Activated CD8-positive, alpha-beta memory T cell treated with anti-CD3 and anti-CD28 coated beads for 24 hours (primary cell): ENCODE data around the gene HDAC3.
A peak's percentile ranks its signal among the peaks of the same experiment; 100 is the strongest.
"Not testable (repeated sequence)": the region's sequence is repeated elsewhere in the genome, so short reads cannot be mapped to it uniquely, and the experiment has no call there.

Experiments used
- DNase-seq: peaks from one replicate; pipeline ENCODE4 v3.0.0-alpha.2; 2020

The HDAC3 gene

DNA sequence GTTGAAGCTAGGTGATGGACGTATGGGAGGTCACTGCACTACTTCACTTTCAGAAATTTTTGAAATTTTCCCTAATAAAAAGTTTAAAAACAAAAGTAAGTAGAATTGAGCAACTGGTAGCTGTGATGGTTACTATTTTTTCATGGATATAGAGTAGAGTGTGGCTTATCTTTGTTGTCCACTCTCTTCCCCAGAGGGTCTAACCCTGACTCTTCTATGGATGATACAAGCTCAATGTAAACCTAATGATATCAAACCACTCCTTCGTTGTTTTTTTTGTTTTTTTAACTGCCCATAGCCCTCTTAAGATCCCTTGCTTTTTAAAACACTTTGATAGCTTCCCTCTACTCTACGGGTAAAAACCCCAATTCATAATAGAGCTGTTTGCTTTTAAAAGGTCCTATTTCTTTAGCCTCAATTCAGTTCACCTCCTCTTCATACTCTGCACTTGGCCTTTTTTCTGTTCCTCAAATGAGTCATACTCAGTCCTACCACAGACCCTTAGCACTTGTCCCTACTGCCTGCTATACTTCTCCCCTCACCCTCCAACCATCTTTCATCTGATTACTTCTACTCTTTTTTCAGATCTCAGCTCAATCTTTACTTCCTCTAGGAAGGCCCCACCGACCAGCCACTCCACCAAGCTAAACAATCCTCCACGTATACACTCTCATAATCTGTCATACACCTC lies 2.6 kb downstream of the HDAC3 start:
- peak; percentile 19 for DNase-seq

- peak; percentile 45 for DNase-seq
These were observed 4.0 kb downstream of the HDAC3 start for GRCh38 chr5:141632650-141633049.

DNA sequence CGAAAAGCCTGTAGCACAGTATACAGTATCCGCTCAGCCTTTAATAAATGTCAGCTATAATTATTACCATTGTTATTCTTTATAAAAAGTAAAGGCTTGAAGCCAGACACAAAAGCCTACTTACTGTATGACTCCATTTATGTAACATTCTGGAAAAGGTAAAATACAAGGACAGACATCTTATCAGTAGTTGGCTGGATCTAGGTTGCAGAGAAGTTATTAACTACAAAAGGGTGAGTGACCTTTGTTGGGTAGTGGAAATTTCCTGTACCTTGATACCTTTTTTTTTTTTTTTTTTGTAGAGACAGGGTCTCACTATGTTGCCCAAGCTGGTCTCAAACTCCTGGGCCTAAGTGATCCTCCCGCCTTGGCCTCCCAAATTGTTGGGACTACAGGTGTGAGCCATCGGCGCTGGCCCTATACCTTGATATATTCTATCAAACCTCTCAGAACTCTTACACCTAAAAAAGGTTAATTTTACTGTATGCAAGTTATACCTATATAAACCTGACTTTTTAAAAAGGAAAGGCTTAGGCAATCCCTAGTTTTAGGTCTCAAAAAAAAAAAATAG lies 6.0 kb downstream of the HDAC3 start:
- no peak for DNase-seq

GRCh38 chr5:141628175-141628788 lies 8.4 kb downstream of the HDAC3 start:
- peak; percentile 37 for DNase-seq

- DNase-seq: peak; percentile 50
These were observed 13.0 kb downstream of the HDAC3 start for GRCh38 chr5:141623611-141624010.

- DNase-seq: peak; percentile 51
These were observed 13.5 kb downstream of the HDAC3 start for GRCh38 chr5:141623186-141623585.

DNA sequence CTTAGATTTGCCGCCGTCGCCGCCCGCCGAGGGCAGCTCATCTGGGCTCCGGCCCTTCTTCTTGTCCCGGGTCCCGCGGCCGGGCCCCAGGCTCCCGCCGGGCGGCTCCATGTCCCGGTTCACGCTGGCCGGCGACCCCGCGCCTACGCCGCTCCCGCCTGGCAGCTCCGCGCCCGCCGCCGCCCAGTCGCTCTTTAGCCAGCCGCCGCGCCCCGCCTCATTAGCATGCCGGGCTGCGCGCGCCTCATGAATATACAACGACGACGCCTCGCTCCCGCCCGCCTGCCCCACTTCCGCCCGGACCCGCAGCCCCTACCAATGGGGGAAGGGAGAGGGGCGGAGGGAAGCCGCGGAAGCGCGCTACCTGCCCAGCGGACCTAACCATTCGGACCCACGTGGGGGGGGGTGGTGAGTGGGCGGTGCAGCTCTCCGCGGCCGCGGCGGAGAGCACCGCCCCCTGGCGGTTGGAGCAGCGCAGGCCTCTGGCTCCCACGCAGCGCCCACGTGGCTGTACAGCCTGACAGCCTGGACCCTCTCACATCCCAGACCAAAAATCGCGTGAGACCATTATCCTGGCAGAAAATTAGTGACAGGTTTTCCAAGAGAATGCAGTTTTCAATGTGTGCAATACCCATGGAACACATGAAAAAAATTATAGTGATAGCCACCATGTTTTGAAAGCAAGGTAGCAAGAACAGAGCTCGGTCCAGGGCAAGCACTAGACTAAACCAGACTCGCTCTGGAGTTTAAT lies 17.7 kb downstream of the HDAC3 start, which contains the start of gene DIAPH1:
Gene DIAPH1 (minus strand): TSS at position 197 of the 751 bp plus-strand sequence. CDS start 86 bp downstream, at position 111.
- DNase-seq: peak; percentile 99

DNA sequence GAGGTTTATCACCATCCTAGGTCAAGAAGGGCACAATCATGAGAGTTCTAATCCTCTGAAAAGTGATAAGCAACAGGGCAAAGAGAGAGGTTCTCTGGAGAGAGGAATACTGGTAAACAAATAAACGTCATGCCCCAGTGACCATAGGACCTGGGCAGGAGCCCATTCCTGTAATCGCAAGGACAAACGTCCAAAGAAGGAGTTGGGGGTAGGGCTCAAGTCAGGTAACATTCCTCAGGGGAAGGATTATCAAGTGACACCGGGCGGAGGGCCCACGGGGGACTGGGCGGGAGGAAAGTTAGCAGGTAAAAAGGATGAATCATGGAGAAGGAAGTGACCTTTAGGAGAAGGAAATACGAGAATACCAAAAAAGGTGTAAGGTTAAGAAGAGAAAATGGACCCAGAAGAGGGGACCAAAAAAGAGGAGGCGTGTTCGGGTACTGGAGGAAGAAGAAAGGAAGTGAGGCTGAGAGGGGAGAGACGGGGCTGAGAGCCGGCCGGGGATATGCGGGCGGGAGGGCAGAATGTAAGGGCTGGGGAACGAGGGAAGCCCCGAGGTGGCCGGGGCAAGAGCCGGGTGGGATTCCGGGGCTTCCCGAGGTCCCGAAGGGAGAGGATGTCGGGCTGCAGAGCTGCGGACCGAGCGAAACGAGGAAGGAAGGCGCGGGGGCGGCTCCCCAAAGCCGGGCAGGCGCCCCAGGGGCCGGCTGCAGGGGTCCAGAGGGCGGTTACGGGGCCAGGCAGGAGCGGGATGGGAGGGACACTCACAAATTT lies 18.4 kb downstream of the HDAC3 start:
- peak; percentile 83 for DNase-seq

GRCh38 chr5:141617682-141618029 lies 19.0 kb downstream of the HDAC3 start:
- no peak for DNase-seq

DNA sequence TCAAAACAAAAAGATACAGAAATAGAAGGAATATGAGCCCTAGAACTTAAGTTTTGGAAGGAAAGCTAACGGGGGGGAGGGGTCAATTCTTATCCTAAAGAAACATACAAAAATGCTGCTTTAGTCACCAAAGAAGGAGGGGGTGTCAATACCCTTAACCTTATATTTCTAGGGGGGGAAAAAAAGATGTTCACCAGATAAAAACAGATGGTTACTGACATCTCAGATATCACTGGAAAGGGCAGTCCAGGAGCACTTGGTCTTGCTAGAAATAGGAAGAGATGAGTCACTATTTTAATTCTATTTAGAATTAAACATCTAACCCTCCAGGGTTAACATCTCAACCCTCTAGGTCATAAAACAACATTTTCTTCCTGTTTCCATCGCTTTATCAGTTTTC lies 19.5 kb downstream of the HDAC3 start:
- DNase-seq: no peak

DNA sequence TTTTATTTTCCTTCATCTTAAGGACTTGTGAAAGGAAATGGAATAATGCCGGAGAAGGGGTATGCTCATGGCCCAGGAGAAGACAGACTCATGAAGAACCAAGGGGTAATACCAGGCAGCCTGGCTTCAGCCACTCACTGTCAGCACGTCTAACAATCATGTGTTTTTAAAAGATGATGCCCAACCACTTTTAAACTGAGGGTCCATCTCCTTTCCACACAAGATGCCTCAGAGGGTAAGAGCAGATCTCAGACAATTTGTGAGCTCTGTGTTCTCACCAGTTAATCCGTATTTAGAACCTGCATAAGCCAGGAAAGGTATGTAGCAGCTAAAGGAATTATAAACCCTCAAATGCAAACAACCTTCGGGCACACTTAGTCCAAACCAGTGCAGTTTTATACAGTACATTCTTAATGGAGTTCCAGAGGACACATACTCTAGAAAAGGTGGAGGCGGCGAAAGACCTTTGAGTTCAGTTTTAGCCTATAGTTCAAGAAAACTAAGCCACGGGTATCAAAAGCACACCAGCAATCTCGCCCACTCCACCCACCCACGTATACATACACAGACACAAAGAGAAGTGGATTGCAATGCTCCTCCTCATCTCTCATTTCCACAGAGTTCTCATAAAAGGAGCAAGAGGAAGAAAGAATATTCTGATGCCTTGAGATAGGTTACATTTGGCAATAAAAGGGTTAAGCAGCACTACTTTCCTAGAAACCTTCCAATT lies 20.5 kb downstream of the HDAC3 start:
- no peak for DNase-seq

GRCh38 chr5:141613344-141613743 lies 23.3 kb downstream of the HDAC3 start:
- no peak for DNase-seq

- DNase-seq: no peak
These were observed 25.4 kb downstream of the HDAC3 start for GRCh38 chr5:141611289-141611688.

DNA sequence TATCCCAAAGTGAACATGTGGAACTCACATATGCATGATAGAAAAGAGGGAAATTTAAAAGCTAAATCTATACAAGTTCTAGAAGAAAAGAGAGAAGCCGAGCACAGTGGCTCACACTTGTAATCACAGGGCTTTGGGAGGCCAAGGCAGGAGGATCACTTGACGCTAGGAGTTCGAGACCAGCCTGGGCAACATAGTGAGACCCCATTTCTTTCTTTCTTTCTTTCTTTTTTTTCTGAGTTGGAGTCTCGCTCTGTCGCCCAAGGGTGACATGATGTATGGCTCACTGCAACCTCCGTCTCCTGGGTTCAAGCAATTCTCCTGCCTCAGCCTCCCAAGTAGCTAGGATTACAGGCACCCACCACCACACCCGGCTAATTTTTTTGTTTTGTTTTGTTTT lies 26.7 kb downstream of the HDAC3 start:
- DNase-seq: not testable (repeated sequence)

- DNase-seq: no peak
These were observed 27.6 kb downstream of the HDAC3 start for GRCh38 chr5:141609044-141609443.

GRCh38 chr5:141608557-141608956 lies 28.1 kb downstream of the HDAC3 start:
- no peak for DNase-seq

GRCh38 chr5:141608046-141608445 lies 28.6 kb downstream of the HDAC3 start:
- DNase-seq: no peak

DNA sequence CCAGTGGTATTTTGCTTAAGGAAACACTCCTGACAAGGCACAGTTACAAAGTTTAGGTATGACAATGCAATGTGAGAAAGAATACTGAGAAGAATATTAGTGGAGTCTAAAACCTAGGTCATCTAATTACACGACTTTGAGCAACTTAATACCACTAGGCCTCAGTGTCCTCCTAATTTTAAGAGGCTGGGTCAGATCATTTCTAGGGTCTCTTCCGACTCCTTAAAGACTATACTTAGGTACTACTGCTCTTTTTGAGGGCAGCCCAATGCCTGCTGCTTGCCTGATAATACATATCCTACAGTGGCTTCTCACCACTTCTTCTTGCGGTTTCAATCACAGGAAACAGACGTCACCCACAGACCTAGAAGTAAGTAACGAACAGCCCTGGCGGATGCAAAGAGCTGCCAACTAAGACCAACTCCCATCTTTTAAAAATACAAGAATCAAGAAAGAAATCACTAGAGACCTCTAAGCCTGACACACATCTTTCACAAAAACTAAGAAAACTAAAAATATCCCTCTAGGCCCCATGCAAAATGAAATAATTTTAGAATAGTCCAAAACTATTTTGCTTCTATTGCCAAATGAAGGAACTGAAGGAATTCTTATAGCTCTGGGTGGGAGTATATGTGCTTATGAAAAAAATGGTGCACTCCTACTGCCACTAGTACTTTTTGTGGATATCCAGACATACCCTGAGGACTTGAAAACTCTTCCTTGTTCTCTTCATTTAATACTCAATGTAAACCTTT lies 30.9 kb downstream of the HDAC3 start:
- peak; percentile 70 for DNase-seq

DNA sequence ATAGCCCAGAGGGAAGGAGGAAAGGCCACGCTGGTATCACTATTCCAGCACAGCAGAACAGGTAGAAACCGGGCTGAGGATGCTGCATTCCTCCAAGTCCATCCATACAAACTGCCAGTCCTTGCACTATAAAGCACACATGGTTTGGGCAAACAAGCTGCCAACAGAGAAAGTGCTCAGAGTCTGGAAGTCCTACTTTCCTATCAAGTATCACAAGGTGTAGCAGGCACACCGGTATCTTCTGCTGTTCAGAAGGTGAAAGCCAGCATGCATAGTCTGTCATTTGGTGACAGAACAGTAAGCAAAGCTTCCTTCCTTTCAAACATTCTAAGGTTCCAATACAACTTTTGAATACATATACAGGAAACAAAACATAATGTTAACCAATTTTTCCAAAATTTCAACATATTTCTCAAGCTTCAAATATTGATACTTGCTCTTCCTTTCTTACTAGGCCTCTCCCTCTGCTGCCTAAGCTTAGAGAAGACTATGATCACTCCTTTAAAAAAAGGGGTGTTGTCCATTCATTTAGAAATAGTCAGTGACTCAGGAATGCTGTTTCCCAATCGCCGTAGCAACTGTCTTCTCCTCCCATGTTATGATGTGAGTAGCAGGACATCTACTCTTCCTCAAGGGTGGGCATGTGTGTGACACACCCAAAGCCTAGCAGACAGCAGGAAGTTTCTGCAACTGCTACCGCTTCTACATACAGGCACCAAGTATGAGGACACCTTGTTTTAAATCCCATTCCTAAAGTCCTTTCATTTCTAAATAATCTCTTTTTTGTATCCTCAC lies 32.5 kb downstream of the HDAC3 start:
- DNase-seq: no peak

DNA sequence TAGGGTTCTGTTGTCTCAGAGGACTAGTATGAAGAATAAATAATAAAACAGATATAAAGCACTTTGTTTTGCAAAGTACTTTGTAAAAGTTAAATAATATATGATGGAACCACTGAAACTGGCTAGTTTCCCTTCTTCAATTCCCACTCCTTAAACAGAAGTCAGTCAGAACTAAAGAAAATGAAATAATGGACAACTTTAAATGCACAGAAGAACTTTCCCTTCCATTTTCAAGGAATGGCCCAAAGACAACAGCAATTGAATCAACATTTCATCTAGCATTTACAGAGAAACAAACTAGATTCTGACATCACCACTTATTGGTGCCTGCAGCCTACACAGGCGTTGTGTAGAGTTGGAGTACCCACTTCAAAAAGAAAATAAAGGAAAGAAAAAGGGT lies 34.0 kb downstream of the HDAC3 start:
- DNase-seq: no peak
